ENCODE data around the gene NSD2. TPM values are rescaled to one million over a fixed set of nuclear protein-coding genes. Genes with fewer than 3 reads are reported as not detected.

Gene NSD2
- polyA plus RNA-seq, 2 donors = 11.9 to 14.1 TPM

Other genes starting within 250 kb of the NSD2 start
- gene FAM53A, start 187.1 kb upstream of the NSD2 start, polyA plus RNA-seq = 1 to 10 TPM; 1.2 to 1.3 TPM
- 10 to 100 TPM; 24.9 to 38.5 TPM for gene SLBP, start 159.1 kb upstream of the NSD2 start, polyA plus RNA-seq
- gene TMEM129, start 150.1 kb upstream of the NSD2 start, polyA plus RNA-seq = 10 to 100 TPM; 21.8 to 25.6 TPM
- 10 to 100 TPM; 22.5 to 25.7 TPM for gene TACC3, start 149.9 kb upstream of the NSD2 start, polyA plus RNA-seq
- gene FGFR3, start 78.1 kb upstream of the NSD2 start, polyA plus RNA-seq = 100 to 1,000 TPM in 1 of 2 donors, 10 to 100 TPM in 1; 97.6 to 121 TPM
- 10 to 100 TPM; 25.7 to 30.7 TPM for gene LETM1, start 15.2 kb upstream of the NSD2 start, polyA plus RNA-seq
- 10 to 100 TPM; 27.1 to 35.4 TPM for gene NELFA, start 137.6 kb downstream of the NSD2 start, polyA plus RNA-seq
- under 1 TPM in 1 of 2 donors, not detected in 1; 0.02 TPM for gene NAT8L, start 187.9 kb downstream of the NSD2 start, polyA plus RNA-seq